SKM-1 (cell line): ENCODE data around the gene ARHGAP24.
A peak's percentile ranks its signal among the peaks of the same experiment; 100 is the strongest.

Experiments used
- DNase-seq: peaks from one replicate; lab custom pipeline; 2025; ENCODE audit not compliant: unreplicated experiment; lab: John Stamatoyannopoulos, UW

ARHGAP24 gene

GRCh38 chr4:85684676-85685075 is 209.7 kb downstream of the ARHGAP24 start:
- DNase-seq, result no peak

GRCh38 chr4:85686398-85686797 is 211.4 kb downstream of the ARHGAP24 start:
- DNase-seq, result no peak

DNA sequence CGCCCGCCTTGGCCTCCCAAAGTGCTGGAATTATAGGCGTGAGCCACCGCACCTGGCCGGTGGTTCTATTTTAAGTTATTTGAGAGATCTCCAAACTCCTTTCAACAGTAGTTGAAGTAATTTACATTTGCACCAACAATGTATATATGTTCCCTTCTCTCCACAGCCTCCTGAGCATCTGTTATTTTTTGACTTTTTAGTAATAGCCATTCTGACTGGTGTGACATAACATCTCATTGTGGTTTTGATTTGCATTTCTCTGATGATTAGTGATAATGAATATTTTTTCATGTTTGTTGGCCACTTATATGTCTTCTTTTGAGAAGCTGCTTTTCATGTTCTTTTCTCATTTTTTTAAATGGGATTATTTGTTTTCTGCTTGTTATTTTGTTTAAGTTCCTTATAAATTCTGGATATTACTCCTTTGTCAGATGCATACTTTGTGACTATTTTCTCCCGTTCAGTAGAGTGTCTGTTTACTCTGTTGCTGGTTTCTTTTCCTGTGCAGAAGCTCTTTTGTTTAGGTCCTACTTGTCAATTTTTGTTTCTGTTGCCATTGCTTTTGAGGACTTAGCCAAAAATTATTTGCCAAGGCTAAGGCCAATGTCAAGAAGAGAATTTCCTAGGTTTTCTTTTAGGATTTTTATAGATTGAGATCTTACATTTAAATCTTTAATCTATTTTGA is 213.2 kb downstream of the ARHGAP24 start:
- no peak for DNase-seq

- DNase-seq, result no peak
Observed at GRCh38 chr4:85696661-85697060, 221.7 kb downstream of the ARHGAP24 start.

GRCh38 chr4:85697854-85698253 is 222.9 kb downstream of the ARHGAP24 start:
- DNase-seq, result no peak

GRCh38 chr4:85700362-85700761 is 225.4 kb downstream of the ARHGAP24 start:
- DNase-seq, result no peak

- peak; percentile 25 for DNase-seq
Observed at GRCh38 chr4:85701861-85702321, 226.9 kb downstream of the ARHGAP24 start.

- DNase-seq, result no peak
Observed at GRCh38 chr4:85703096-85703495, 228.1 kb downstream of the ARHGAP24 start.

- no peak for DNase-seq
Observed at GRCh38 chr4:85707611-85708010, 232.7 kb downstream of the ARHGAP24 start.

DNA sequence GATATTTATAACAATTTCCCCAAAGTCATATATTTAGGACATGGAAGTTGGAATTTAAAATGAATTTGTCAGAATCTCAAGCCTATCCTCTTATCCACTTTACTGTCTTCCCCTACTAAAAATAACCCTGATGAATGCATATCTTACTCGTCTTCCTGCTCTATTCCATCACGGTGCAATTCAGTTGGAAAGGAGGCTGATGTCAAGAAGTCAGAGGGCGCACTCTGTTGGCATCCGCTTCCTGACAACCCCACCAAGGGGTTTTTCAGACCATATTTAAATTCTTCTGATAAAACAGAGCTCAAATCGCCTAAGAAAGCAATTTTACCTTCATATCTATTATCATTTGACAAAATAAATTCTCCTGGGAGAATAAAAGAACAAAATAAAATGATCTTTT is 233.5 kb downstream of the ARHGAP24 start:
- no peak for DNase-seq

DNA sequence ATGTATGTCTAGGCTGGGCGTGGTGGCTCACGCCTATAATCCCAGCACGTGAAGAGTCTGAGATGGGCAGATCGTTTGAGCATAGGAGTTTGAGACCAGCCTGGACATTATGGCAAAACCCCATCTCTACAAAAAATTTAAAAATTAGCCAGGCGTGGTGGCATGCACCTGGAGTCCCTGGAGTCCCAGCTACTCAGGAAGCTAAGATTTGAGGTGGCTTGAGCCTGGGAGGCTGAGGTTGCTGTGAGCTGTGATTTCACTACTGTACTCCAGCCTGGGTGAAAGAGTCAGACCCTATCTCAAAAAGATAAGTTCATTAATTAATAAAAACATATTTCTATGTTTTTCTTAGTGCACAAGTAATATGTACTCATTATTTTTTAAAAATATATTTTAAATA is 238.1 kb downstream of the ARHGAP24 start:
- DNase-seq, result no peak

DNA sequence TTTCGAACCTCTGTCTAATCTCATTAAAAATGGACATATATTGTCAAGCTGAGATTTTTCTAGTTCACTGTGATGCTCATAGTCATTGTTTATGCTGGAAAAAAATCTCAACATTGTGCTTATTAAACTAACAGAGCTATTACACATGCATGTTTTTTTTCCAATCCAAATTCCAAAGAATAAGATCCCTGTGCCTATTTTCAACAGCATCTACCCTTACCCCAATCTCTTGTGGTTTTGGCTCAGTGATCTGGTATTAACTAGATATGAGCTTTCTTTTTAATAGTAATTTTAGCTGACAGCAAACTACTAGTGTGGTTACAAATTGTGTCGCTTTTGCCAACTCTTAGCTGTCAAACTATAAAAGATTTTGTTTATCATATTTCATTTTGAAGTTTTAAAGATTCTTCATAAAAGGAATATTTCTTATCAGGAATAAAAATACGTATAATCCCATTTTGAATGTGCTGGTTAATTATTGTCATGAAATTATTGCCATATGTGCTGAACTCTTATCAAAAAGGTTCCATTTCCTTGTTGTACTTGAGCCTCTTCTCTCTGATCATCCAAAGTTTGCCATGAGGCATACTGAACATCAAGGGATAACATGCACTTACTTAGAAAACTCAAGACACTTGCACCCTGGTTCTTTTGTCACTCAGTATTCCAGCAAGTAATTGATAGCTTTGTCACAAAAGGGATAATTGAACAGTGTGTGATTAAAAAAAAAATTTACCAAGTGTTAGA is 241.2 kb downstream of the ARHGAP24 start:
- DNase-seq, result no peak

- no peak for DNase-seq
Observed at GRCh38 chr4:85717351-85717750, 242.4 kb downstream of the ARHGAP24 start.

DNA sequence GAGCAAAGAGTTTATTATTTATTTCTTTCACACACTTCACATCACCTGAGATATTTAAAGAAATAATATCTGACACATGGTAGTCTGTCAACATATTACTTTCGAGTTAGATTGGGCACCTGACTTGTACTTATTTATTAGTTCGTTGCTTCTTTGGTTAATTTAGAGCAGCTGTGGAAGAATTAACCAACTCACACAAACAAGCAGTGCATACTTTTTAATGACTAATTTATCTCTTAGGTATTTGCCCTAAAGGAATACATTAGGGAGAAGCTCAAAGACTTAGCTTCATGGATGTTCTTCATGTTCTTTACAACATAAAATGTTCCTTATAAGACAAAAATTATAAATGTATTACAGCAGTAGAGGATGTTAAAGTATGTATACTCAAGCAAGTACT is 242.9 kb downstream of the ARHGAP24 start:
- DNase-seq, result no peak

DNA sequence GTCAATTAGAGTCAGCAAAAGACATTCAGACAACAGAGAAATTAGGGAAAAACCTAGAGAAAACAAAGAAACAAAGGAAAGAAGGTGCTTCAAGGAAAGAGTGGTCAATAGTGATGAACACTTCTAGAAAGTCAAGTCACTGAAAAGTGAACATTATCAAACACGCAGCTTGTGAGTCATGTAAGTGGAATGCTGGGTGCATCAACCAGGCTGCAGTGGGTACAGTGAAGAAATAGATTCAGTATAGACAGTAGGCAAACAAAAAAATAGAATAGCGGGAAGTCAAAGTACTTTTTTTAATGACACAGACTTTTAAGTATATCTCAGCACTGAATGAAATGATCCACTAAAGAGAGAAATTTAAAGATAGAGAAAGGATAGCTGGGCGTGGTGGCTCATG is 245.8 kb downstream of the ARHGAP24 start:
- DNase-seq, result no peak

GRCh38 chr4:85722401-85722800 is 247.5 kb downstream of the ARHGAP24 start:
- no peak for DNase-seq

- no peak for DNase-seq
Observed at GRCh38 chr4:85722807-85723206, 247.9 kb downstream of the ARHGAP24 start.

GRCh38 chr4:85724791-85725563 is 250.0 kb downstream of the ARHGAP24 start:
- no peak for DNase-seq

- peak; percentile 70 for DNase-seq
Observed at GRCh38 chr4:85725721-85726170, 250.8 kb downstream of the ARHGAP24 start.

DNA sequence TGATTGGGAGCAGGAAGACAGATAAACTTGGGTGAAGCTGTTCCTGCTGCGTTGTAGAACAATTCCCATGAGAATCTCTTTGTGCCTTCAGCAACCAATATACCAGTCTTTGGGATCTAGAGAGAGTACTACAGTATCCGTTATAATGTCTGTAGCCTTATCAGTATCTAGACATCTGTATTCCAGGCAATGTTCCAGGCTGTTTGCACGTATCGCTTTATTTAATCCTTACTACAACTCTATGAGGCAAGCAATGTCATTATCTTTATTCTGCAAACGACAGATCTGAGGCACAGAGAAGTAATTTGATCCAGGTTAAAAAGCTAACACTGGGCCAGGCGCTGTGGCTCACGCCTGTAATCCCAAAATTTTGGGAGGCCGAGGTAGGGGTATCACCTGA is 251.6 kb downstream of the ARHGAP24 start:
- DNase-seq, result no peak

DNA sequence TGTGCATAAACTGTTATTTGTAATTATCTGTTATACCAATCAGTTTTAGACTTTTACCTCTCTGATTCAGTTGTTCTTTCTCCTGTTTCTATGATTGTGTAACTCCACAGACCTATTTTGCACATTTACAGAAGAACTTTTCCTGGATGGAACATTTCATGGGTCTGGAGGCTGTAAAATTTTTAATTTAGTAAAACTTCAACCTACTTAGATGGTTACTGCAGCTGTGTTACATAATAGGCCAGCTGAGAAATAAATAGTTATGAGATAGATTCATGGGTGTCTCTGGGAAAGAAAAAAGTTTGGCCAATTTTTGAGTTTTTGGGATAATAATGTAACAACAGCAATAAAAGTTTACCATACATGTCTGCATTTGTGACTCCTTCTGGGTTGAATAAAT is 253.5 kb downstream of the ARHGAP24 start:
- no peak for DNase-seq

GRCh38 chr4:85732124-85732523 is 257.2 kb downstream of the ARHGAP24 start:
- no peak for DNase-seq
